ENCODE measurements around the gene C9orf72. TPM values are rescaled to one million over a fixed set of nuclear protein-coding genes. Genes with fewer than 3 reads are reported as not detected.

The C9orf72 gene
- total RNA-seq, 1 experiment from 2014 or later = 5.9 TPM

GRCh38 chr9:27564670-27565069 lies 8.6 kb downstream of the C9orf72 start:
- intact Hi-C loops (cut with micrococcal nuclease; ENCODE audit: unreplicated experiment) = no loop called here
- no peak overlapping the region for H3K4me3 ChIP-seq (ENCODE audit: low read depth, low read length, poor library complexity, severe bottlenecking)
- no peak overlapping the region for H3K27ac ChIP-seq (ENCODE audit: low read depth, low read length, poor library complexity, severe bottlenecking)
- no peaks in the 10 kb centered on the region for H3K4me1 ChIP-seq (ENCODE audit: insufficient read depth, low read length, poor library complexity, severe bottlenecking)
- H3K36me3 ChIP-seq (ENCODE audit: insufficient read depth, low read length, poor library complexity, severe bottlenecking) = no peaks in the 10 kb centered on the region
- ChIA-PET CTCF (no interaction called here), POLR2A (ENCODE audit: low non-redundant PET) (no interaction called here)
- H3K9me3 ChIP-seq (ENCODE audit: low read depth, low read length, poor library complexity, severe bottlenecking) = no peaks in the 10 kb centered on the region
- H3K27me3 ChIP-seq (replicated peaks; ENCODE audit: insufficient read depth, low read depth, low read length, poor library complexity) = no peaks in the 10 kb centered on the region
- no TSS peak for BruUV-seq (replicated peaks)
- no peak for DNase-seq (ENCODE audit: low spot score)
- no peak for TF ChIP-seq EZH2 (IDR thresholded peaks at IDR 0.05; ENCODE audit: borderline replicate concordance, low read depth, low read length, poor library complexity, severe bottlenecking)
- TF ChIP-seq CTCF (conservative IDR thresholded peaks at IDR 0.05; ENCODE audit: low read depth, low read length) = no peak

GRCh38 chr9:27563738-27564430 lies 9.4 kb downstream of the C9orf72 start:
- POLR2A ChIA-PET (ENCODE audit: low non-redundant PET) = no interaction called here
- DNase-seq (ENCODE audit: low spot score) = no peak
- Histone ChIP-seq H3K27me3 (replicated peaks; ENCODE audit: insufficient read depth, low read depth, low read length, poor library complexity) (no peaks in the 10 kb centered on the region), H3K4me3 (ENCODE audit: low read depth, low read length, poor library complexity, severe bottlenecking) (no peak overlapping the region), H3K4me1 (ENCODE audit: insufficient read depth, low read length, poor library complexity, severe bottlenecking) (no peaks in the 10 kb centered on the region), H3K36me3 (ENCODE audit: insufficient read depth, low read length, poor library complexity, severe bottlenecking) (no peaks in the 10 kb centered on the region), H3K27ac (ENCODE audit: low read depth, low read length, poor library complexity, severe bottlenecking) (no peak overlapping the region), H3K9me3 (ENCODE audit: low read depth, low read length, poor library complexity, severe bottlenecking) (no peaks in the 10 kb centered on the region)
- BruUV-seq (replicated peaks) = no TSS peak
- TF ChIP-seq EZH2 (IDR thresholded peaks at IDR 0.05; ENCODE audit: borderline replicate concordance, low read depth, low read length, poor library complexity, severe bottlenecking) (no peak), CTCF (conservative IDR thresholded peaks at IDR 0.05; ENCODE audit: low read depth, low read length) (no peak)
- intact Hi-C loops (cut with micrococcal nuclease; ENCODE audit: unreplicated experiment) = no loop called here
- CTCF ChIA-PET = no interaction called here

- ChIA-PET CTCF (no interaction called here), POLR2A (ENCODE audit: low non-redundant PET) (no interaction called here)
- no peak for DNase-seq (ENCODE audit: low spot score)
- BruUV-seq (replicated peaks) = no TSS peak
- Histone ChIP-seq H3K9me3 (ENCODE audit: low read depth, low read length, poor library complexity, severe bottlenecking) (no peaks in the 10 kb centered on the region), H3K4me3 (ENCODE audit: low read depth, low read length, poor library complexity, severe bottlenecking) (no peak overlapping the region), H3K4me1 (ENCODE audit: insufficient read depth, low read length, poor library complexity, severe bottlenecking) (no peaks in the 10 kb centered on the region), H3K36me3 (ENCODE audit: insufficient read depth, low read length, poor library complexity, severe bottlenecking) (no peaks in the 10 kb centered on the region), H3K27me3 (replicated peaks; ENCODE audit: insufficient read depth, low read depth, low read length, poor library complexity) (no peaks in the 10 kb centered on the region), H3K27ac (ENCODE audit: low read depth, low read length, poor library complexity, severe bottlenecking) (no peak overlapping the region)
- intact Hi-C loops (cut with micrococcal nuclease; ENCODE audit: unreplicated experiment) = no loop called here
- TF ChIP-seq CTCF (conservative IDR thresholded peaks at IDR 0.05; ENCODE audit: low read depth, low read length) (no peak), EZH2 (IDR thresholded peaks at IDR 0.05; ENCODE audit: borderline replicate concordance, low read depth, low read length, poor library complexity, severe bottlenecking) (no peak)
These were observed 11.6 kb downstream of the C9orf72 start for GRCh38 chr9:27561685-27562084.

All from A673 (cell line).